T-helper 9 cell (primary cell): ENCODE measurements around the gene MED25.

Experiments
- DNase-seq: peaks from one replicate; pipeline ENCODE4 v3.0.0-alpha.2; 2020

The MED25 gene

GRCh38 chr19:49875177-49875576 is 57.1 kb downstream of the MED25 start:
- no peak for DNase-seq

GRCh38 chr19:49875857-49876421 is 57.9 kb downstream of the MED25 start:
- no peak for DNase-seq

GRCh38 chr19:49876422-49877019 is 58.4 kb downstream of the MED25 start:
- peak; percentile 95 for DNase-seq

- DNase-seq, result peak; percentile 96
These were observed 59.2 kb downstream of the MED25 start, which contains the start of the genes AKT1S1 and TBC1D17 for GRCh38 chr19:49877020-49877878. Gene AKT1S1 (minus strand): TSS chr19:49877355. CDS start chr19:49873295, 4,060 bp downstream. Gene TBC1D17 (plus strand): TSS chr19:49877702. CDS start chr19:49877724, 22 bp downstream.

- DNase-seq, result peak; percentile 99
These were observed 60.0 kb downstream of the MED25 start for GRCh38 chr19:49877879-49878743.

GRCh38 chr19:49878744-49879070 is 60.6 kb downstream of the MED25 start:
- DNase-seq, result no peak

- DNase-seq, result no peak
These were observed 61.3 kb downstream of the MED25 start for GRCh38 chr19:49879243-49879963.

GRCh38 chr19:49880162-49880869 is 62.2 kb downstream of the MED25 start:
- no peak for DNase-seq

- DNase-seq, result no peak
These were observed 63.1 kb downstream of the MED25 start for GRCh38 chr19:49881186-49881585.

- no peak for DNase-seq
These were observed 63.7 kb downstream of the MED25 start for GRCh38 chr19:49881672-49882394.

GRCh38 chr19:49882643-49883042 is 64.6 kb downstream of the MED25 start:
- no peak for DNase-seq

GRCh38 chr19:49883094-49883493 is 65.0 kb downstream of the MED25 start:
- DNase-seq, result no peak

- DNase-seq, result no peak
These were observed 66.0 kb downstream of the MED25 start for GRCh38 chr19:49884109-49884508.

- DNase-seq, result no peak
These were observed 66.7 kb downstream of the MED25 start for GRCh38 chr19:49884760-49885159.
